ENCODE data around the gene CASKIN1.
A peak's percentile ranks its signal among the peaks of the same experiment; 100 is the strongest.
"Not testable (repeated sequence)": the region's sequence is repeated elsewhere in the genome, so short reads cannot be mapped to it uniquely, and the experiment has no call there.

CASKIN1 gene

DNA sequence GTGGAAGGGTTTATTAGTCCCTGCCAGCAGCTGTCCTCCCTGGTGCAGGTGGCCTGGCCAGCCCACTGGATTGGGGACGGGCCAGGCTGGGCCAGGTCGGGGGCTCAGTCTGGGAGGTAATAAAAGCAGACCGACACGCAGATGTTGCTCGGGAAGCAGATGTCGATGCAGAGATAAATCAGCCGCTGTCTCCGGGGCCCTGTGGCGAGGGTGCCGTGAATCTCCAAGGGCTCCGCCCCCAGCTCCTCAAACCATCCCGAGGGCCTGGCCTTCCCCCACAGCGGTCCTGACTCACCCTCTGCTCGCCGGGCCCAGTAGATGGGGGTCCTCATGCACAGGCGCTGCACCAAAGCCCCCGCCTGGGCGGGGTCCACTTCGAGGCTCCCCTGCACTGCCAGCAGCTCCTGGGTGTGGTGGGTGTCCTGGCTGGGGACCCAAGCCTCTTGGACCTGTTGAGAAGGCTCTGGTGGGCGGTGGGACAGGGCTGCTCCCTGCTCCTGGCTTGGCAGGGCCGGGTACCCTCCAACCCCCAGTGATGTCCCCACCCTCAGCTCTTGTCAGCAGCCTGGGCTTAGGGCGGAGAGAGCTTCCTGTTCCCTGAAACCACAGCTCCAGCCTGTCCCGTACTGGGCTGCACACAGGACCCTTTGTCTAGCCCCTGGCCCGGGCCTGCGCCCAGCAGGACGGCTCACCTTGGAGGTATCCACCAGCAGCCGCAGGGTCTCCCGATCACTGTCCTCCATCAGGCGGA, 13.0 kb upstream of the CASKIN1 start:
- DNase-seq (ENCODE audit: low read depth, low spot score): no peak

DNA sequence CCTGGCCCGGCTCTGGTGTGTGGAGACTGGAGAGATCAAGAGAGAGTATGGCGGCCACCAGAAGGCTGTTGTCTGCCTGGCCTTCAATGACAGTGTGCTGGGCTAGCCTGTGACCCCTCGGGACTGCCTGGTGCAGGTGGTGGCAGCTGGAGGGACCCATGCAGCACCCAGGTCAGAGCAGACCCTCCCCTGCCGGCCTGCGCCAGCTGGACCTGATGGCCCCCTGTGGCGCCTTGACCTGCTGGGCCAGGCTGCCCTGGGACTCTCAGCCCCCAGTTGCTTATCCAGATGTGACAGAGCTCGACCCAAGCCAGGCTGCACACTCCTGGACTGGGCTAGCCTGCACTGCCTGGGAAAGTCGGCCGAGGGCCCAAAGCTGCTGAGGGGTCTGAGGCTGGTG, 12.4 kb upstream of the CASKIN1 start:
- no peak for DNase-seq (ENCODE audit: low read depth, low spot score)

DNA sequence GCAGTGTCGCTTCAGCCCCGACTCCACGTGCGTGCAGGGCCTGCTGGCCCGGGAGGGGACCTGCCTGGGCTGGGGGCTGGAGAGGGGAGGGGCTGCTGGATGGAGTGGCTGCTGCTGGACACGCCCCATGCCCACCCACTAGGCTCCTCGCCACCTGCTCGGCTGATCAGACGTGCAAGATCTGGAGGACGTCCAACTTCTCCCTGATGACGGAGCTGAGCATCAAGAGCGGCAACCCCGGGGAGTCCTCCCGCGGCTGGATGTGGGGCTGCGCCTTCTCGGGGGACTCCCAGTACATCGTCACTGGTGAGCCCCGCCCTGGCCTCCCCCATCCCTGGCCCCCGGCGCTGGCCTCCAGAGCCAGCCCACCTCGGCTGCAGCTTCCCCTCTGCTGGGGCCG, 11.9 kb upstream of the CASKIN1 start:
- no peak for DNase-seq (ENCODE audit: low read depth, low spot score)

DNA sequence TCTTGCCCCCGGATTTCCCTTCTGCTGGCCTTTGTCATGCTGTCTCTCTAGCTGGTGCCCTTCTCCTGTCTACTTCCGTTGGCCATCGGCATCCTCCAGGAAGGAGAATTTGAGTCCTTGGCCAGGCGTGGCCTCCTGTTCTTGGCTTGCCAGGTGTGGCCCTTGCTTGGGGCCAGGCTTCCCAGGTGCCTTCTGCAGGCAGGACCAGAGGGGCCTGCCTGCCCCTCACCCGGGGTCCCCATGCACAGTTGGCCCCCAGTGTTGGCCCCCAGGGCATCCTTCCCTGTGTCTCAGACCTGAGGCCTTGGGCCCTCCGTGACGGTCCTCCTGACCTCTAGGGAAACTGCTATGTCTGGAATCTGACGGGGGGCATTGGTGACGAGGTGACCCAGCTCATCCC, 11.5 kb upstream of the CASKIN1 start:
- no peak for DNase-seq (ENCODE audit: low read depth, low spot score)

DNA sequence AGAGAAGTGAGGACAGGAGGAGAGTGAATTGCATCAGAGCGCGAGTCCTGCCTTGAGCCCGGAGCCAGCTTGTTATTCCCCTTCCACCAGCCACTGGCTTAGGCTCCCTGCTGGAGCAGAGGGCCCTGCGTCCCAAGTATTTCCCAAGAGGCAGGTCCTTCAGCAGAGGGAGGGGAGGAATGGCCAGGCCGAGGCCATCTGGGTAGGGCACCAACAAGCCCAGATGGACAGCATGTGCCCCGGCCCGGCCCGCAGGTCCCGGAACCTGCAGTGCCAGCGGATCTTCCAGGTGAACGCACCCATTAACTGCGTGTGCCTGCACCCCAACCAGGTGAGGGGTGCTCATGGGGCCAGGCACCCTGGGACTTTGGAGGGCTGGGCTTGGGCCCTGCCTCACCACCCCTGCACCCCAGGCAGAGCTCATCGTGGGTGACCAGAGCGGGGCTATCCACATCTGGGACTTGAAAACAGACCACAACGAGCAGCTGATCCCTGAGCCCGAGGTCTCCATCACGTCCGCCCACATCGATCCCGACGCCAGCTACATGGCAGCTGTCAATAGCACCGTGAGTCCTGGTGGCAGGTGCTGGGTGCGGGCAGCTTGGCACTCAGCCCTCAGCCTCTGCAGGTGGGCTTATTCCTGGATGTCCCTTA, 10.5 kb upstream of the CASKIN1 start:
- no peak for DNase-seq (ENCODE audit: low read depth, low spot score)

DNA sequence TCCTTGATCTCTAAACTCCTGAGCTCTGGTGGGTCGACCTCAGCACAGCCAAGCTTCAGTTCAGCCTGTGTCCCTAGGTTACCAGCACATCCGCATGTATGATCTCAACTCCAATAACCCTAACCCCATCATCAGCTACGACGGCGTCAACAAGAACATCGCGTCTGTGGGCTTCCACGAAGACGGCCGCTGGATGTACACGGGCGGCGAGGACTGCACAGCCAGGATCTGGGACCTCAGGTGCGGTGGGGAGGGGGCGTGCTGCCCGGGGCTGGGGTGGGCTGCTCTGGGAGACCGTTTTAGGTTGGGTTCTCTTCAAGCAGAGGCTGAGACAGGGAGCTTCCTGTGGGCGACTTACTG, 10.0 kb upstream of the CASKIN1 start:
- DNase-seq (ENCODE audit: low read depth, low spot score): no peak

DNA sequence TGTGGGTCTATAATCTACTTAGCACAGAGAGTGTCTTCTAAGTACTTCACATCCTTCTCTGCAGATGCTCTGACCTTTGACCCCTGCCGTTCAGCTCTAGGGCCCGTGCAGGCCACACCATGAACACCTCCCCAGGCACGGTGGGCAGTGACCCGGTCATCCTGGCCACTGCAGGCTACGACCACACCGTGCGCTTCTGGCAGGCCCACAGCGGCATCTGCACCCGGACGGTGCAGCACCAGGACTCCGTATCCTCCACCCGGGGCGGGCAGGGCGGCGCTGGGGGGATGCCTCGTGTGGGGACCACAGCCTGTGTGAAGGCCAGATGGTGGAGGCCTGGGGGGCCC, 9.5 kb upstream of the CASKIN1 start:
- DNase-seq (ENCODE audit: low read depth, low spot score): no peak

DNA sequence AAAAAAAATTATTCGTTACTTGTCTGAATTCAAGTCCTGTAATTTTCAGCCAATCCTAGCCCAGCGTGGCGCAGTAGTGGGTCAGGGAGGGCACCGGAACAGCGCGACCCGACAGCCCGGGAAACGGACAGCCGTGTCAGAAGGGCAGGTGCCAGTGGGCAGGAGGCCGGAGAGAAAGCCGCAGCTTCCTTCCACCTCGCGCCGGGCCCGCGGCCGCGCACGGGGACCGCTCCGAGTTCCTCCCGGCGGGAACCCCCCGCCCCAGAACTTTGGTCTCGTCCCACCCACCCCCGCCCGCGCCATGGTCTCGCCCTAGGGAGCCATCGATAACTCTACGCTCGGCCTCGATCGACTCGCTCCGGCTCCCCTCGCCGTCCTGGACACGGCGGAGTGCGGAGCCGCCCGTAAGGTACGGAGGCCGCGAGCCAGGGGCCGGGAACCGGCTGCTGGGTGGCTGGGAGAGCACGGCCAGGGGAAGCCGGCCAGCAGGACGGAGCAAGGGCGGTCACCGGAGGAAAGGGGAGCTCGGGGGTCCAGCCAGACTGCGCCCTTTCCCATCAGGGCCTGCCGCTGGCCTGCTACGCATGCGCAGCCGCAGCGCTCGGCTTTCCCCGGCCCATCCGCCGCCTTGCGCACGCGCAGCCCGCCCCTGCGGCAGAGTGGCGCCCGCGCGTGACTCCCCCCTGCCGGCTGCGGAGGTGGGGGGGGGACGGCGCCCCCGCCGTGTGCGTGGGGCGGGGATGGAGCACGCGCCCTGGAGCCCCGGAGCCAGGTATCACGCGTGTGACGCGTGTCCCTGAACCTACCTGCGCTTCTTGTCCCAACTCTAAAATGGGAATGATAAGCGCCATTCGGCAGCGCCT, 8.9 kb upstream of the CASKIN1 start, which contains the start of gene MLST8:
Gene MLST8, plus strand, starts transcription at position 351 of the 863 bp plus-strand sequence. CDS start 632 bp downstream, outside the sequence.
- peak; percentile 75 for DNase-seq (ENCODE audit: low read depth, low spot score)

DNA sequence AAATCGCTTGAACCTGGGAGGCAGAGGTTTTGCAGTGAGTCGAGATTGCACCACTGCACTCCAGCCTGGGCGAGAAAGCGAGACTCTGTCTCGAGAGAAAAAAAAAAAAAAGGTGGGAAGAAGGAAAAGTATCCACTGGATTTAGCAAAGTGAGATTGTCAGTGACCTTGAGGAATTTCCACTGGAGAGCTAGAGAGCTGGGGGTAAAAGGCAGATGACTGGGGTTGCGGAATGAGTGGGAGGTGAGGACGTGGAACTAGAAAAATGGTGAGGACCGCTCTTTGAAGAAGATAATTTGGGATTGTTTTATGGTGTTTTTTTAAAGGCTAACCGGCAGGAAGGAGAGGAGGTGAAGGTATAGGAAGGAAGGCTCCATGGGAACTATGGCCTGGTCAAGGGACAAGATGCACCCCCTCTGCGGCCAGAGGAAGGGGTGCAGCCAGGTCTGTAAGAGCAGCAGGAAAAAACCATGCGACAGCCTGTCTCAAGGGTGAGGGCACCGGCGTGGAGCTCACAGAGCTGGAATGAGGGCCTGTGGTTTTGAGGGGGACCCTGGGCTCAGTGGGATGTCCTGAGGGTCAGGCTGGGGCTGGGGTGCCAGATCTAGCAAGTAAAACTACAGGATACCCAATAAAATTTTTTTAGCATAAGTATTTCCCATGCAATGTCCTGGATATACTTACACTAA, 8.2 kb upstream of the CASKIN1 start:
- no peak for DNase-seq (ENCODE audit: low read depth, low spot score)

DNA sequence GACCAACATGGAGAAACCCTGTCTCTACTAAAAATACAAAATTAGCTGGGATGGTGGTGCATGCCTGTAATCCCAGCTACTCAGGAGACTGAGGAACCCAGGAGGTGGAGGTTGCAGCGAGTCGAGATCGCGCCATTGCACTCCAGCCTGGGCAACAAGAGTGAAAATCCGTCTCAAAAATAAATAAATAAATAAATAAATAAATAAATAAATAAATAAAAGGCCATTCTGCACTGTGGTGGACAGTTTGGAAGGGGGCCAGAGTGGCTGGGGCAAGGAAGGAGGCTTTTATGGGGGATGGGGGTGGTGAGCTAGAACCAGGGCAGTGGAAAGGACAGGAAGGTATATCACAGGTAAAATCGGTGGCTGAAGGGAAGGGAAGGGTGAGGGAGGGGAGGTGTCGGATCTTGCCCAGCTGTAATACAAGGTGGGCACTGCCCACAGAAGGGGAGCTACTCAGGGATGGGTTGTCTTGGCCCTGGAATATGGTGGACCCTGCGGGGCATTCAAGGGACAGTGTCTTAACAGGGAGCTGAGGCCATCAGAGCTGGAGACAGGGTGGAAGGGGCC, 6.8 kb upstream of the CASKIN1 start:
- not testable (repeated sequence) for DNase-seq (ENCODE audit: low read depth, low spot score)

DNA sequence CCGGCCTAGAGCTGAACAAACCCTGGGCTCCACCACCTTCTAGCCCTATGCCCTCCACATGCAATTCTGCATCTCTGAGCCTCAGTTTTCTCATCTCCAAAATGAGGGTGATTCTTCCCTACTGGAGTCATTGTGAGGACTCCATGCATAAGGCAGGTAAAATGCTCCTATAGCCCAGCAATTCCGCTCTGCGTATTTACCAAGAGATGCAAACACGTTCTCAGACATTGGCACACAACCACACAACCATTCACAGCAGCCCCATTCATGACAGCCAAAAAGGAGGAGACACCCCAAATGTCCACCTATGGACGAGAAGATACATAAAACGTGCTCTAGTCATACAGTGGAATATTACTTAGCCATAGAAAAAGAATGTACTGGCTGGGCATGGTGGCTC, 3.9 kb upstream of the CASKIN1 start:
- no peak for DNase-seq (ENCODE audit: low read depth, low spot score)

DNA sequence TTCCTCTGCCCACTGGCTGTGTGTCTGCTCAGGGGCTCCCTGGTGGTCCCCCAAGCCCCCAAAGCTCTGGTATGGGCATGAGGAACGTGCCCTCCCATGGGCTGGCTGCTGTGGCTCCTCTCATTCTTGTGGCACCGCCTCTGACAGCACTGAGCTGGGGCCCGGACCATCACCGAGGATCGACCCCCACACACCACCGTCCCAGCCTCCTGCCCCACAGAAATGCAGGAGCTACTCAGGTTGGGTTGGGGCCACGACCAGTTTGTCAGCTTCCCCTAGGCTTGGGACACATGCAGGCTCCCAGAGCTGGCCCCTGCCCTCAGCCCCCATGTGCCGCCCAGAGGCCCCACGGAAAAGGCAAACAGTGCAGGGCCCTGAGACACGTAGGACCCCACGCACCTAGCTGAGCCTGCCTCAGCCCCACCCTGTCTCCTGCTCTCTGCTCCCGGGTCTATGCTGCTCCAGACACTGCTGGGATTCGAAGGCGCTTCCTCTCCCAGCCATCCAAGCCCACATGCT, 3.3 kb upstream of the CASKIN1 start:
- no peak for DNase-seq (ENCODE audit: low read depth, low spot score)

DNA sequence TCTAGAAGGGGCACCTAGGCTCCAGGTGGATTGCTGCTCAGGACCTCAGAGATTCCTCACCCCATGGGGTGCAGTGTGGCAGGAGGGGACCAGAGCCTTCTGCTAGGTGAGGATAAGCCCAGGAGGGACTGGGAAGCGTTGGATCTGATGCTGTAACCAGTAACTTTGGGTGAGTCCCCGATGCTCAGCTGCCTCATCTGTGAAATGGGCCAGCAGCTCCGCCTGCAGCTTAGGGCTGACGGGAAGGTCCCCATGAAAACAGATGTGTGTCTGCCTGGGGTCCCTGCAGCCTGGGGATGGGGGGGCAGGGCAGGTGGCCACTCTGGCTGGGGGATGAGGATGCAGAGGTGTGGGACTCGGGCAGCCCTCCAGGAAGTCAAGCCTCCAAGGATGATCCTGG, 2.7 kb upstream of the CASKIN1 start:
- DNase-seq (ENCODE audit: low read depth, low spot score): no peak

DNA sequence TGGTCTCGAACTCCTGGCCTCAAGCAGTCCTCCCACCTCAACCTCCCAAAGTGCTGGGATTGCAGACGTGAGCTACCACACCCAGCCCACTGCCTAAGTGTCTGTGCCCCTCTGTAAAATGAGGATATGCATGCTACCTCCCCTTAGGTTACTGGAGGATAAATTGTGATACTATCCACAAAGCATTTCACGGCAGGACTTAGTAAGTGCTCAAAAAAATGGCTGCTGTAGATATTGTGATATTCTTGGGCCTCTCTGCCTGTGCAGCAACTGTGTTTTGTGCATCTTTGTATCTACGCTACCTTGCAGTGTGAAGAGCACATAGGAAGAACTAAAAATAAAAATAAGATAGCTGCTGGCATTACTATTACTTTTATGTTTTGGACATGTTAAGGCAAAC, 1.9 kb upstream of the CASKIN1 start:
- DNase-seq (ENCODE audit: low read depth, low spot score): no peak

DNA sequence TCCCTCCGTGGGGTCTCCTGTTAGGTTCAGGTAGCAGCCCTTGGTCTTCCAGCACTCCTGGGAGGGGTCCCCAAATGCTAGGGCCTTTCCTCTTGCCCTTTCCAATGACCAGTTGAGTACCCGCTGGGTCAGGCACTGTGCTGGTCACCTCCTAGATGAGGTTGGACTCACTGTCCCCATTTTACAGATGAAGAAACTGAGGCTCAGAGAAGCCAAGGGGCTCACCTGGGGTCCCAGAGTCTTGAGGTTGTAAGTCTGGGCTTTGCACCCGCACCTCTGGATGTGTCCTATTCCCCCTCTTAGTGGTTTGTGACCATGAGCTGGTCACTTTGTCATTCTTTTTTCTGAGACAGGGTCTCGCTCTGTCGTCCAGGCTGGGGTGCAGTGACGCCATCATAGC, 1.4 kb upstream of the CASKIN1 start:
- DNase-seq (ENCODE audit: low read depth, low spot score): no peak

DNA sequence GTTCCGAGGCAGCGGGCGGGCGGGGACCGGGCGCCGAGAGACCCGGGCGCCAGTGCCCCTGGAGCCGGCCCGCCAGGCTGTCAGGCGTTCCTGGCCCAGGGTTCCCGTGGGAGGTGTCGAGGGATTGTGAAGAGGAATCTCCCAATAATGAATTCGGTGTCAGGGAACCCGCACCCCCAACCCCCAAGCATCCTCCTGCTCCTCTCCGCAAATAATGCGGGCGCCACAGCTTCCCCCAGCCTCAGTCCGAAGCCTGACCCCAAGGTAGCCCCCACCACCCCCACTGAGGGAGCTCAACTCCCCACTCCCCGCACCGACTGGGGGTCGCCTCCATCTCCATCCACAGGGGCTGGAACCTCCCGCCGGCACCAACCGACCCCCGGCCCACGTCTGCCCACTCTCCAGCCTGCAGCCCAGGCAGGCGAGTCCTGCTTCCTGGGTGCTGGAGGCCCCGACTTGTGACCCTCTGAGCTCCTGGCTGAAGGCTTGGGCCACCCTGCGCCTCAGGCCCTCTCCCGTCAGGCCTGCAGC, 641 bp upstream of the CASKIN1 start:
- DNase-seq (ENCODE audit: low read depth, low spot score): no peak

DNA sequence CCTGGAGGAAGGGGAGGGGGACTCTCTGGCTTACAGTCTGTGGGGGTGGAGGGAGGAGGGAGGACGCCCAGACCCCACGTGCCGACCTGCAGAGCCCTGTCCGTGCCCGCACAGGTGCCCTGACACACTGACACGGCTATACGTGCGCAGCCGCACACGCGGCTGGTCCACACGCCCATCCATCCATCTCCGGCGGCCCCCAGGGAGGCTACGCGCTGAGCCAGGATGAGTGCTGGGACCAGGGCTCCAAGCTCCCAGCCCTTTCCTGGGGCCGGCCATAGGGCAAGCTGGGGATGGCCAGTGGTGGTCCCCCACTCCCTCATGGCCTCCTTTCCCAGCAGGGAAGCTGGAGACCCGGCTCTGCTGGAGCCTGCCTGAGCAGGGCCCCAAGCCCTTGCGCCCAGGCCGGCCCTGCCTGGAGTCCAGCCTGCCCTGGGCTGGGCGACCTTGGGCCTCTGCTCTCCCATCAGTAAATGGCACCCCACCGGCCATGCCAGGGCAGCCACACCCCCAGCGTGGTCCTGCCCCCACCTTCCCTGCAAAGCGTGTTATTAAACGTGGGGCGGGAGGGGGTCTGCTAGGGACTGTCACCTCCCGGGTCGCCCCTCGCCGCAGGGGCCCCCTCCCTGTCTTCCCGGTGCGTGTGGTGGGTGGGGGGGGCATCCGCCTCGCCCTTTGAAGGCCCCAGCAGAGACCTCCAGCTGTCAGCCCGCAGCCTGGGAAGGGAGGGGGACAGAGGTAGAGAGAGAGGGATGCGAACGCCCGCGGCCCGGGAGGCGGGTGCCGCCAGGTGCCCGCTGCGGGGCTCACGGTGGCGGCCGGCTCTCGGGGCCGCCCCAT, 863 bp downstream of the CASKIN1 start:
- DNase-seq (ENCODE audit: low read depth, low spot score): no peak

DNA sequence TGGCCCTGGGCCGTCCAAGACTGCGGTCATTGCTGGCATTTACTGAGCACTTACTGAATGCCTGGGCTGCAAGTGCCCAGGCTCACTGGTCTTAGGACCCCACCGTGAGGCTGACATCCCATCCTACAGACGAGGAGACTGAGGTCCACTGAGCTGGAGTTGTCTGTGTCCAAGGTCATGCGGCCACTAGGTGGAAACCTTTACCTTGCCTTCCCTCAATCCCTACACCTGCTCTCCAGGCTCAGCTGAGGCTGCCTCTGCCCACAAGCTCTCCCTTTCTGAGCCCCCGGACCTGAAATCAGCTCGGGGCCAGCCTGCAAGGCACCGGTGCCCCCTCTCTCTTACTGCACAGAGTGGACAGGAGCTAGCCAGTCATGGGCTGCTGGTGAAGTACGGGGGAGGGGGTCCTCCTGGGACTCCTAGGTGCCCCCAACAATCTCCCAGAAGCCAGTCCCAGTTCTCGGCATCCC, 1.5 kb downstream of the CASKIN1 start:
- no peak for DNase-seq (ENCODE audit: low read depth, low spot score)

DNA sequence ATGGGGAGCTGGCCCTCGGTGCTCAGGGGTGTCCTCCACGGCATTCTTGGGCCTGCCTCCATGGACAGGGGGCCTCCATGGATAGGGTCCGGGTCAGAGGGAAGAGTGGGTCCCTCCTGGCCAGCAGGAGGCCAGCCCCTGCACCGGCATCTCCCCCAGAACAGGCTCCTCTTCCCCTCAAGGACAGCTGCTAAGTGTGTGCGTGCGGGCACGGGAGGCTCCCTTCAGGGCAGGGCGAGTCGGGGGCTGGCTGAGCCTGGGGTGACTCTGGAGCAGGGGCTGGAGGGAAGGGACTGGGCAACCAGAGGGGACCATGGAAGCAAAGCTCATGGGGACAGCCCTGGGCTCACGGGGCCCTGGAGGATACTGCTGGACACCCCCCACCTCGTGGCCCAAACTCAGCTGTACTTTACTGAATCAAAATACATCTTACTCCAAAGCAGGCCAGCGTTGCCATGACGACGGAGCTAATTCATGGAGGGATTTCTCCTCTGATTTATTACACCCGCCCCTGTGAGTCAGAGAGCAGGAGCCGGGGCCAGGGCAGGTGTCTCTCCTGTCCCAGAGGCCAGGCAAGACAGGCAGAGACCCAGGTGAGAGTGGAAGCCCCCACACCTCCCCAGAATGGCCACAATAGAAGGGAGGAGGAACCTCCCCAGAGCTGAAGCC, 2.1 kb downstream of the CASKIN1 start:
- DNase-seq (ENCODE audit: low read depth, low spot score): no peak

DNA sequence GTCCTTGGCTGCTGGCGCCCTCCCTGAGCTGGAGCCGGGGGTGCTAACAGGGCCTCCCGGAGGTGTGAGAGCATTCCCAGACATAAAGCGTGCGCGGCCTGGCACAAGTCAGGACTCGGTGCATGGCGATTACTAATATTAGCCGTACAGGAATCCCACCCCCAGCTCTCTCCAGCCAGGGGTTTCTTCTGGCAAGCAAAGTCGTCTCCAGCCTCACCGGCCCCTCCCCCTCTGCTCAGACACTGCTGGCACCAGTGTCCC, 5.0 kb downstream of the CASKIN1 start:
- no peak for DNase-seq (ENCODE audit: low read depth, low spot score)
